ENCODE results near the gene SLC23A2.
"Not testable (repeated sequence)": the region's sequence is repeated elsewhere in the genome, so short reads cannot be mapped to it uniquely, and the experiment has no call there.

Gene SLC23A2

GRCh38 chr20:4869290-4870193, 131.8 kb downstream of the SLC23A2 start:
- DNase-seq, result no peak

DNA sequence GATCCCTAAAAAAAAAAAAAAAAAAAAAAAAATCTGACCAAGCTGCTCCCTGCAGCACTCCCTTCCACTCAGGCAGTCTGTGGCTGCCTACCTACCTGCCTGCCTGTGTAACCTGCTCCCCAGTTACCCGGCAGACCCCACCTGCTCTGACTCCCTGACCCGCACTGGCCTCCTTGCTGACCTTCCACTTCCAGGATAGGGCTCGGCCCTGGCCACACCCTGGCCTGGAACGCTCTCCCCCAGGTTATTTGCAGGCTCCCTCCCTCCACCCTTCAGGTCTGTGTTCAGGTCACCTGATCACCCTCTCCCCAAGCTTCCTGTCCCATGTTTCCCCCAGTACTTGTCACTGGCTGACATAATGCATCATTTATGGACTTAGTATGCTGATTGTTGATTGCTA, 134.3 kb downstream of the SLC23A2 start:
- no peak for DNase-seq

DNA sequence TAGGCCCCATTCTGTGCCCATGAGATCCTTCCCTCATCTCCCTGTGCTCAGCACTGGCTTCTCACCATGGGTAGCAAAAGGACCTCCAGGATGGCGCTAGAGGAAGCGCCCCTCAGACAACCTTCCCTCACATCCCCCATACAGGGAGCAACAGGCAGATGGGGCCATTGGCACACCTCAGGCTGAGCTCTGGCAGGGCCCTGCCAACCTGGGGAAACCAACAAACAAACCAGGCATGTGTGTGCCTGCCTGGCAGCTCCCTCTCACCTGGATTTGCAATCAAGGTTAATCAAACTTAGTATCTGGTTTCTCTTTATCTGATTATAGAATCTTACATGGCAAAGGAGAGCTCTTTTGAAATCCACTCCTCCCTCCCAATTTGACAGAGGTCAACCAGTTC, 134.9 kb downstream of the SLC23A2 start:
- no peak for DNase-seq

DNA sequence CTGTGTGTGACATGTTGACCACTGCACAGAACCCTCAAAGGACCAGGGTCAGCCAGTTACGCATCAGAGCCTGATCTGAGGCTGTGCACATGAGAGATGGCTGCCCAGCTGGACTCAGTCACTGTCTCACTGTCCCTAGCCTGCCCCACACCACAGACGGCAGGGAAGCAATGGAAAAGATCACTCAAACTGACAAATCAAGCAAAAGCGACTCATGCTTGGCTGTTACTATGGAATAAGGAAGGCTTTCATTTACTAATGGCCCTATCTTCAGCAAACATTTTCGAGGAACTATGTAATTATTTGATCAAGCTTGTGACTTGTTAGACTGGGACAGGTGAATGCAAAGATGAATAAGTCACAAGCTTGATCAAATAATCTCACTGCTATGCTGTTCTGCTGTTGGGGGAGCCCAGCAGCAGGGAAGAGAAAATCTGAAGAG, 137.0 kb downstream of the SLC23A2 start:
- DNase-seq, result no peak

- DNase-seq, result no peak
Measured at GRCh38 chr20:4862661-4863060, 138.6 kb downstream of the SLC23A2 start.

GRCh38 chr20:4861961-4862360, 139.3 kb downstream of the SLC23A2 start:
- DNase-seq, result no peak

DNA sequence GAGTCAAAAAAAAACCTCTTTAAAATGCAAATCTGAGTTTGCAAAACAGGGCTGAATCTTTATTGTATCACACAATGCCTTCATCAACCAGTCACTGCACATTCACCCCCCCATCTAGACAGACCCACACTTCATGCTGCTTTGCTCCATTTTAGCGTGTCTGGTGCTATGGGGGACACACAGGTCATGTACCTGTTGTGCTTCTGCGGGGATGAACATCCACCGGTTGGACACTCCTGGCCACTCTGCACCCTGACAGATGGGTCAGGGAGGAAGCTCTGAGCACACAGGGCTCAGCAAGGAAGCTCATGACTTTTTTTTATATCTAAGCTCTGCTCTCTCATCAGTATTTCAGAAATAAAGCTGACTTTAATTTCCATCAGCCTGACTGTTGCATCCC, 143.3 kb downstream of the SLC23A2 start:
- DNase-seq, result no peak

DNA sequence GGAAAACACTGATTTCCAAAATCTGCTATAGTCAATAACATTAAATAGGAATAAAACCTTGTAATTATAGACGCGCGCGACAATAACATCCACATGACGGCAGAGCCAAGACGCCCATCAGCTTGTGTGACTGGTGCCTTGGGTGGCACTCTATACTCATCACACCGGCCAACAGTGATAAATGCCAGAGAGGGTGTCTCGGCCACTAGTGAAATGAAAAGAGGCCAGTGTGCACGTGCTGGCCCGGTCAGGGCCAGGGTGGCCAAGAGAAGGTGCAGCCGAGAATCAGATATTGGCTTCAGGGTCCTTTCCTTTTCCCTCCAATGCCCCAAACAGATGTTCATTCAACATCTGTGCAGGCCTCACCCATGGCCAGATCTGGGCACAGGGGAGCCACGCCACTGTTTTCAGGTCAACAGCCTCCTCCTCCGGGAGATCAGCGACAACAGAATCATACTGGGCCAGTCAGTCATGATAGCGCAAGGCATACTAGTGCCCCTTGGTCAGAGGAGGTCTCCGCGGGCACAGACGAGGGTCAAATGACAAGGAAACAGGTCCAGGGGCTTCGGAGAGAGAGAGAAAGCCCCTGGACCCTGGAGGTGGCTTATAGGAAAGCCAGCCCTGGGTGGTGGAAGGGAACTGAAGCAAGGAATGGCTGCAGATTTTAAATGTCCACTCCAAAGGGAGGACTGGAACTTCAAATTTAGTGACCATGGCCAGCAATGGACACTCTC, 145.1 kb downstream of the SLC23A2 start:
- DNase-seq, result no peak

- DNase-seq, result no peak
Measured at GRCh38 chr20:4855555-4855954, 145.8 kb downstream of the SLC23A2 start.

DNA sequence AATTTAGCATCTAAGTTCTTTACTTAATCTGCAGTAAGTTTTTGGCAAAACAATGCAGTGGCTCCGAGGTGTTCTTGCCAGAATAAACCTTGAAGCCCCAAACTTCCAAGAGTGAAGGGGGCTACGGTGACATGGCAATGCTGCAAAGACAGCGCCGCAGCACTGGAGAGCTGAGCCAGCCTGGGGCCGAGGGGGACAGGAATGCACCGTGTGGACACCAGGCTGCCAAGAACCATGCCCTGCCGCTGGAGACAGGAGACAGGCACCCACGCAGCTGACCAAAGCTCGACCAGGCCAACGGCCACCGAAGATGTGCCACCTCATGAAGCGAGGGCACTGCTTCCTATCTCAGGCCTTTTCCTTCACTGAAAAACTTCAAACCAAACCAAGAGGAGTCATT, 146.2 kb downstream of the SLC23A2 start:
- DNase-seq, result no peak

DNA sequence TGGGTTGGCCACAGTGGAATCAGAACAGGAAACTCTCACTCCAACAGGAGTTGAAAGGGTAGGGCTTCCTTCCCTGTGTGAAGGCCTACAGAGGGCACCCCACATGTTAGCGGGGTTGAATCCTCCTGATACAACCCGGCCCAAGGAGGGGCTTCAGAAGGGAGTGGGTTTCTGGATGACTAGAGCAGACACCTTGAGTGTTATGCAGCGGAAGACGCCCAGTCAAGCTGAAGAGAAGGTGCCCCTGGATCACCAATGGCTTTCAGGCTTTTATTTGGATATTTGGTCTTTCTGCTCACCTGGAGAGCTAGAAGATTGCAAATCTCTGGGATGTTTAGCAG, 146.8 kb downstream of the SLC23A2 start:
- DNase-seq, result no peak

- no peak for DNase-seq
Measured at GRCh38 chr20:4853757-4854560, 147.4 kb downstream of the SLC23A2 start.

DNA sequence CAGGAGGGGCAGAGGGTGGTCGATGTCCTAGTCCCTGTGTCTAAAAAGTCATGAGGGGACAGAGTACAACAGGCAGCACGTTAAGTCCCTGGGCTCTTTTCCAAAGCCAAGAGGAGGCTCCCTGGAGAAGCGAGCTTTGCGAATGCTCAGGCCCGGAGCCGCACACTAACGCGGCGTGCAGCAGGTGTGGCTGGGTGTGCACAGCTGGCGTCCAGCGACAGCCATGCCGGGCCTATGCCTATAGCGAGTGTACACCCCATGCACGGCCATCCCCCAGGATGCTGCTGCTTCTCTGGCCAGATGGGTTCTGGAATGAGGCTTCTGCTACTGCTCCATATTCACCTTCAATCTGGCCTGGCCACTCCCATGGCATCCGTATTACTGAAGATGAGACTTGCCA, 148.3 kb downstream of the SLC23A2 start:
- DNase-seq, result no peak

DNA sequence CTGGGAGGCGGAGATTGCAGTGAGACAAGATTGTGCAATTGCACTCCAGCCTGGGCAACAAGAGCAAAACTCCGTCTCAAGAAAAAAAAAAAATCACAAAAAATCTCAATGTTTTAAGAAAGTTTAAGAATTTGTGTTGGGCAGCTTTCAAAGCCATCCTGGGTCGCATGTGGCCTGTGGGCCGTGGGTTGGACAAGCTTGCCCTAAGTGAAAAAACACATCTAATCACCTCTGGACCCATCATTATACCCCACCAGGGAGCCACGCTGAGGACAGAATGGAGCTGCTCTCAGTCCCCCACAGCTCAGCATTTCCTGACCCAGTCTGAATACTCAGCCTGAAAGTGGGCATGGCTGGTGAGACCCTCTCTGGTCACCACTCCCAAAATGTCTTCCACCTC, 150.3 kb downstream of the SLC23A2 start:
- no peak for DNase-seq

DNA sequence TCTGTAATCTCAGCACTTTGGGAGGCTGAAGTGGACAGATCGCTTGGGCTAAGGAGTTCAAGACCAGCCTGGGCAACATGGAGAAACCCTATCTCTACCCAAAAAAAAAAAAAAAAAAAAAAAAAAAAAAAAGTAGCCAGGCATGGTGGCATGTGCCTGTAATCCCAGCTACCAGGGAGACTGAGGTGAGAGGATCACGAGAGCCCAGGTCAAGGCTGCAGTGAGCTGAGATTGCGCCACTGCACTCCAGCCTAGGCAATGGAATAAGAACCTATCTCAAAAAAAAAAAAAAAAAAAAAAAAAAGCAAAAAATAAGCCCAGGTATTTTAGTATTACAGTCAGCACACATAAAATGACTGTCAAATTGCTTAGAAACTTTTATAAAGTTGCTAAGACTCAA, 152.5 kb downstream of the SLC23A2 start:
- DNase-seq, result not testable (repeated sequence)

DNA sequence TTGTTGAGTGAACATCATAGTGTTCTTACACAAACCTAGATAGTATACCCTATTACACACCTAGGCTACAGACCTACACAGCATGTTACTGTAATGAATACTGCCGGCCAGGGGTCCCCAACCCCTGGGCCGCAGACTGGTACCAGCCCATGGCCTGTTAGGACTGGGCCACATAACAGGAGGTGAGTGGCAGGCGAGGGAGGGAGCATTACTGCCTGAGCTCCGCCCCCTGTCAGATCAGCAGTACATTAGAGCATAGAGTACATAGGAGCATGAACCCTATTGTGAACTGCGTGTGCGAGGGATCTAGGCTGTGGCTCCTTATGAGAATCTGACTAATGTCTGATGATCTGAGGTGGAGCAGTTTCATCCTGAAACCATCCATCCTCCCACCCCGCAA, 153.3 kb downstream of the SLC23A2 start:
- DNase-seq, result no peak

DNA sequence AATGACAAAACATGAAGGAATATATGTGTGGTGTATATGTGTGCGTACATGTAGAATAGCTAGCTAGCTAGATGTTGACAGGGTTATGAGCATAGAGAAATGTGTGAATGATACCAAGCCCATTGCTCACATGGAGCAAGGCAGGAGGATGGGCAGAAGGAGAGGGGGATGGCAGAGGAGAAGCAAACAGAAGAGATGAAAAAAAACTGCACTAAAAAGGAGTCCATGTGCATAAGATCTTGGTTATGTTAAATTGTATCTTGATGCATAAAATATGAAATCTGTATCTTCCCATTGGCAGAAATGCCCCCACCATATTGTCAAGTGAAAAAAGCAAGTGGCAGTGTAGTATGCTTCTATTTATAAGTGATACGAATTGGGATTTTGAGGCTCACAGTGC, 154.5 kb downstream of the SLC23A2 start:
- no peak for DNase-seq

- DNase-seq, result no peak
Measured at GRCh38 chr20:4844751-4845465, 156.4 kb downstream of the SLC23A2 start.

- no peak for DNase-seq
Measured at GRCh38 chr20:4844325-4844724, 157.0 kb downstream of the SLC23A2 start.

- no peak for DNase-seq
Measured at GRCh38 chr20:4840801-4841200, 160.5 kb downstream of the SLC23A2 start.

GRCh38 chr20:4838526-4838925, 162.8 kb downstream of the SLC23A2 start:
- no peak for DNase-seq

- DNase-seq, result no peak
Measured at GRCh38 chr20:4837760-4838159, 163.6 kb downstream of the SLC23A2 start.

GRCh38 chr20:4836935-4837334, 164.4 kb downstream of the SLC23A2 start:
- DNase-seq, result no peak
